B cell (primary cell): ENCODE data around the gene DDX21. TPM values are rescaled to one million over a fixed set of nuclear protein-coding genes. Genes with fewer than 3 reads are reported as not detected.

Experiments
- ATAC-seq: fragments of 200-7000 bp; cut with Tn5 transposase; one replicate; pipeline ENCODE4 v1.10.0; 2021; ENCODE audit warnings: low read depth, mild to moderate bottlenecking, moderate number of reproducible peaks, moderate library complexity
- CTCF ChIA-PET: fragments of 350-600 bp; sonication (Branson Sonifier 250); formaldehyde crosslinking; loops from one replicate; lab custom pipeline; 2021; ENCODE audit warnings: antibody characterized with exemption, inconsistent platforms; lab: Charles Lee
- POLR2A ChIA-PET: fragments of 350-600 bp; sonication (Branson Sonifier 250); formaldehyde crosslinking; loops from one replicate; lab custom pipeline; 2021; ENCODE audit warnings: antibody characterized with exemption; lab: Charles Lee
- DNase-seq: peaks from one replicate; pipeline ENCODE4 v3.0.0; 2013
- H2AFZ ChIP-seq: 2 replicates; pipeline ENCODE4 v1.6.1; 2012; ENCODE audit warnings: mild to moderate bottlenecking, low read depth, low read length; ENCODE audit not compliant: insufficient read depth, poor library complexity, severe bottlenecking
- H3K27ac ChIP-seq, 2 donors: 1 replicate in 1 of 2; 2 replicates in 1 of 2; pipeline ENCODE4 v1.5.1; 2012 to 2013; ENCODE audit warnings: low read length in 2 of 2, mild to moderate bottlenecking in 2 of 2, moderate library complexity in 1 of 2
- H3K27me3 ChIP-seq, 4 experiments: fragments of 200-600 bp in 1 of 4; sonication (generic) in 1 of 4; replicated peaks in 1 of 4; 1 replicate in 2 of 4; 2 replicates in 2 of 4; pipeline versions ENCODE4 v1.6.1 to v1.7.0; 2013 to 2016; ENCODE audit warnings: low read length in 3 of 4, mild to moderate bottlenecking in 2 of 4, mixed read lengths in 1 of 4, moderate library complexity in 1 of 4; ENCODE audit not compliant: insufficient read depth in 4 of 4, control insufficient read depth in 3 of 4; ENCODE audit errors: control extremely low read depth in 1 of 4
- H3K36me3 ChIP-seq, 2 experiments: replicated peaks in 1 of 2; 1 replicate in 1 of 2; 2 replicates in 1 of 2; pipeline versions ENCODE4 v1.6.1 to v1.7.1; 2013; ENCODE audit warnings: low read length in 1 of 2; ENCODE audit not compliant: insufficient read depth in 2 of 2, control insufficient read depth in 1 of 2; ENCODE audit errors: control extremely low read depth in 1 of 2, extremely low read depth in 1 of 2
- H3K4me1 ChIP-seq, 2 donors: fragments of 200-600 bp in 1 of 2; sonication (generic) in 1 of 2; 1 replicate in 1 of 2; 2 replicates in 1 of 2; pipeline versions ENCODE4 v1.5.1 to v1.6.1; 2013 to 2017; ENCODE audit warnings: low read length in 2 of 2; ENCODE audit not compliant: control insufficient read depth in 2 of 2, insufficient read depth in 2 of 2
- H3K4me2 ChIP-seq: replicated peaks from 2 replicates; pipeline ENCODE3; 2012; ENCODE audit warnings: mild to moderate bottlenecking, low read depth, low read length; ENCODE audit not compliant: poor library complexity, severe bottlenecking
- H3K4me3 ChIP-seq, 5 experiments: fragments of 200-600 bp in 1 of 5; sonication (generic) in 1 of 5; 1 replicate in 3 of 5; 2 replicates in 2 of 5; pipeline versions ENCODE4 v1.5.1 to v1.7.0; 2011 to 2016; ENCODE audit warnings: low read length in 4 of 5, mild to moderate bottlenecking in 4 of 5, low read depth in 2 of 5, control low read depth in 1 of 5, moderate library complexity in 1 of 5; ENCODE audit not compliant: insufficient read depth in 1 of 5; ENCODE audit errors: control extremely low read depth in 1 of 5, extremely low read depth in 1 of 5
- H3K79me2 ChIP-seq: fragments of 200-600 bp; sonication (generic); one replicate; pipeline ENCODE4 v1.6.0; 2016; ENCODE audit warnings: low read length; ENCODE audit not compliant: control insufficient read depth, insufficient read depth
- H3K9ac ChIP-seq: fragments of 200-600 bp; sonication (generic); 2 replicates; pipeline ENCODE4 v1.6.1; 2017; ENCODE audit warnings: mild to moderate bottlenecking, low read length, moderate library complexity
- H3K9me3 ChIP-seq, 3 donors: one replicate each; pipeline versions ENCODE4 v1.6.1 to v1.7.1; 2013; ENCODE audit warnings: low read length in 2 of 3; ENCODE audit not compliant: control insufficient read depth in 2 of 3, insufficient read depth in 1 of 3; ENCODE audit errors: control extremely low read depth in 1 of 3
- H4K20me1 ChIP-seq: 2 replicates; pipeline ENCODE4 v1.6.0; 2012; ENCODE audit warnings: mild to moderate bottlenecking, low read length; ENCODE audit not compliant: insufficient read depth, control insufficient read depth, poor library complexity, severe bottlenecking
- H3K27ac Mint-ChIP-seq: one replicate; pipeline ENCODE4 v1.8.0; 2021; ENCODE audit warnings: mixed read lengths
- H3K27me3 Mint-ChIP-seq: one replicate; pipeline ENCODE4 v1.8.0; 2021; ENCODE audit warnings: mixed read lengths
- H3K4me1 Mint-ChIP-seq: one replicate; pipeline ENCODE4 v1.8.0; 2021; ENCODE audit warnings: mixed read lengths
- H3K4me3 Mint-ChIP-seq: one replicate; pipeline ENCODE4 v1.8.0; 2021; ENCODE audit warnings: mixed read lengths
- H3K9me3 Mint-ChIP-seq: one replicate; pipeline ENCODE4 v1.8.0; 2022; ENCODE audit warnings: mixed read lengths; ENCODE audit not compliant: insufficient read depth
- CTCF ChIP-seq: fragments of 200-600 bp; IDR thresholded peaks from one replicate; pipeline ENCODE4 v1.8.0; 2022; ENCODE audit warnings: antibody characterized with exemption, mild to moderate bottlenecking
- EZH2 ChIP-seq: IDR thresholded peaks from 2 replicates; pipeline ENCODE4 v1.6.1; 2012; ENCODE audit warnings: borderline replicate concordance, low read depth, mild to moderate bottlenecking, moderate library complexity, low read length; ENCODE audit not compliant: insufficient read depth, poor library complexity, severe bottlenecking
- WGBS: methylation state at CpG from one replicate; pipeline ENCODE4 v1.1.5; 2013; ENCODE audit warnings: missing lambda C conversion rate; ENCODE audit not compliant: insufficient coverage; 5-methylcytosine and 5-hydroxymethylcytosine counted together
- intact Hi-C: fragments of 100-400 bp; cut with micrococcal nuclease; formaldehyde crosslinking; loops from one replicate; pipeline ENCODE4 v1.10.0; 2022
- polyA plus RNA-seq: library from polyadenylated mRNA; depleted of rRNA; stranded (reverse); fragments of >200 nt; gene quantifications from 2 replicates; pipeline ENCODE4 v1.2.3, GENCODE V29; 2012
- total RNA-seq, 2 donors: library from RNA; stranded (reverse); fragments of 120-200 nt in 1 of 2; gene quantifications; 1 replicate in 1 of 2; 2 replicates in 1 of 2; pipeline versions ENCODE4 v1.2.3 to v1.2.4, GENCODE V29; 2013 to 2022

The DDX21 gene
- total and polyA plus RNA-seq, 2 donors (not counting 1 experiment from before 2014, with no cell fraction given): 17.8 to 43.5 TPM

- Histone ChIP-seq H3K9me3 (no peaks in the 10 kb centered on the region), H3K36me3 (peaks cover 19 to 24% of the 10 kb centered on the region in 2 experiments)
- CTCF ChIA-PET: interaction anchor here (1.5 kb wide), 1 partner anchor 49 kb away, joined by 3 read pairs; no protein-coding TSS in a partner anchor
Measured at GRCh38 chr10:68950598-68950997, 5.4 kb upstream of the DDX21 start.

More at GRCh38 chr10:68950598-68950997, 5.4 kb upstream of the DDX21 start:
- Histone ChIP-seq H3K27me3 (no peaks in the 10 kb centered on the region), H3K4me3 (no peak overlapping the region), H3K79me2 (peaks cover 6% of the 10 kb centered on the region), H3K4me2 (no peak overlapping the region), H3K9ac (no peak overlapping the region), H3K4me1 (peaks cover 0 to 9% of the 10 kb centered on the region in 2 donors), H3K27ac (no peak overlapping the region), H4K20me1 (no peaks in the 10 kb centered on the region), H2AFZ (no peak overlapping the region)
- Mint-ChIP-seq H3K4me1 (peaks cover 4% of the 10 kb centered on the region), H3K4me3 (no peak overlapping the region), H3K9me3 (no peaks in the 10 kb centered on the region), H3K27me3 (no peaks in the 10 kb centered on the region), H3K27ac (no peak overlapping the region)
- no peak for TF ChIP-seq CTCF
- TF ChIP-seq EZH2: no peak
- ATAC-seq (no peak), DNase-seq (no peak)
- intact Hi-C loops: loop anchor here (10.0 kb wide), 1 partner anchor 546 kb away; the partner anchor contains the start of gene RUFY2
- WGBS: 95% methylated on average over 3 of the region's 3 CpGs
- POLR2A ChIA-PET: no interaction called here
